ENCODE data around the gene IFNL4. TPM values are rescaled to one million over a fixed set of nuclear protein-coding genes. Genes with fewer than 3 reads are reported as not detected.

The IFNL4 gene
- total RNA-seq, 4 donors from 2014 or later: not detected

DNA sequence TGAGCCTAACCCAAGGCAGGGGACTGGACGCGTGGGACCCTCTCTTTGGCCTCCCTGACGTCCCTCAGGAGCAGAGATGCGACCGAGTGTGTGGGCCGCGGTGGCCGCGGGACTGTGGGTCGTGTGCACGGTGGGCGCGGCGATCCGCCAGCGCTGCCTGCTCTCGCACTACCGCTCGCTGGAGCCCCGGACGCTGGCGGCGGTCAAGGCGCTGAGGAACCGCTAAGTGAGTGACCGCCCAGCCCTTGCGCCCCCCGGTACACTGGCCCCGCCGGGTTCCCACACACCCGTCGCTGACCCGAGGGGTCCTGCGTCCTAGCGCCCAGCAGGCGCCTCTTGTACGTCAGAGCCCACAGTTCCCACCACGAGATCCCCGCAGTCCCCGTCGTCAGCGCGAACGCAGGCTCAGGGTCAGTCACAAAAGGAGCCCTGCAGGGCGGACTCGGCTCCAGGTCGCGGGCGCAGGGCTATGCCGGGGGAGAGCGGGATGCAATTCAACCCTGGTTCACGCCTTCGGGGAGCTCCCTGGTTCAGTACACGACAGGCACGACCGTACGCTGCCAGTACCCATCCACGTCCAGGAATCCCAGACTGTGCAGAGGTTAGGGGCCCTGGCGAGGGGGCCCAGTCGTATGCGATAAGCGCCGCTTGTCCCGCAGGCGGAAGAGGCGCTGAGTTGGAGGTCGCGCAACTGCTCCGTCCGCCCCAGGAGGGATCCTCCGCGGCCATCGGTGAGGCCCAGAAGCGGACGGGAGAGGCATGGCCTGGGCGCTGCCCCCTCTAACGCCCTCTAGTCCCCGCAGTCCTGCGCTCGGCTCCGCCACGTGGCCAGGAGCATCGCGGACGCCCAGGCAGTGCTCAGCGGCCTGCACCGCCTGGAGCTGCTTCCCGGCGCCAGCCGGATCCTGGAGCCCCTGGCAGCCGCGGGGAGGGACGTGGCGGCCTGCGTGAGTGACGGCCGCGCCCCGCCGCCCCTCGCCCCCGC, 15.9 kb upstream of the IFNL4 start:
- H3K27ac ChIP-seq: no peak overlapping the region
- ATAC-seq: no peak
- TF ChIP-seq POLR2A (IDR thresholded peaks at IDR 0.05) (no peak), EP300 (IDR thresholded peaks at IDR 0.05) (no peak), POLR2AphosphoS5 (IDR thresholded peaks at IDR 0.05) (no peak)
- TF ChIP-seq, protein P1, sequence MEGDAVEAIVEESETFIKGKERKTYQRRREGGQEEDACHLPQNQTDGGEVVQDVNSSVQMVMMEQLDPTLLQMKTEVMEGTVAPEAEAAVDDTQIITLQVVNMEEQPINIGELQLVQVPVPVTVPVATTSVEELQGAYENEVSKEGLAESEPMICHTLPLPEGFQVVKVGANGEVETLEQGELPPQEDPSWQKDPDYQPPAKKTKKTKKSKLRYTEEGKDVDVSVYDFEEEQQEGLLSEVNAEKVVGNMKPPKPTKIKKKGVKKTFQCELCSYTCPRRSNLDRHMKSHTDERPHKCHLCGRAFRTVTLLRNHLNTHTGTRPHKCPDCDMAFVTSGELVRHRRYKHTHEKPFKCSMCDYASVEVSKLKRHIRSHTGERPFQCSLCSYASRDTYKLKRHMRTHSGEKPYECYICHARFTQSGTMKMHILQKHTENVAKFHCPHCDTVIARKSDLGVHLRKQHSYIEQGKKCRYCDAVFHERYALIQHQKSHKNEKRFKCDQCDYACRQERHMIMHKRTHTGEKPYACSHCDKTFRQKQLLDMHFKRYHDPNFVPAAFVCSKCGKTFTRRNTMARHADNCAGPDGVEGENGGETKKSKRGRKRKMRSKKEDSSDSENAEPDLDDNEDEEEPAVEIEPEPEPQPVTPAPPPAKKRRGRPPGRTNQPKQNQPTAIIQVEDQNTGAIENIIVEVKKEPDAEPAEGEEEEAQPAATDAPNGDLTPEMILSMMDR (IDR thresholded peaks at IDR 0.05): no peak
- H3K4me3 ChIP-seq: no peak overlapping the region
- H3K27me3 ChIP-seq: peaks cover 83% of the 10 kb centered on the region
- no peaks in the 10 kb centered on the region for H3K36me3 ChIP-seq
- H3K9me3 ChIP-seq: no peaks in the 10 kb centered on the region
- H3K4me1 ChIP-seq: peaks cover 0 to 17% (median 0%) of the 10 kb centered on the region in 3 donors
- WGBS, 2 donors (ENCODE audit: low coverage in 1 of 2): 0% methylated on average over 1 of the region's 102 CpGs; no CpG with 5 or more reads in 1 of the 2 donors

DNA sequence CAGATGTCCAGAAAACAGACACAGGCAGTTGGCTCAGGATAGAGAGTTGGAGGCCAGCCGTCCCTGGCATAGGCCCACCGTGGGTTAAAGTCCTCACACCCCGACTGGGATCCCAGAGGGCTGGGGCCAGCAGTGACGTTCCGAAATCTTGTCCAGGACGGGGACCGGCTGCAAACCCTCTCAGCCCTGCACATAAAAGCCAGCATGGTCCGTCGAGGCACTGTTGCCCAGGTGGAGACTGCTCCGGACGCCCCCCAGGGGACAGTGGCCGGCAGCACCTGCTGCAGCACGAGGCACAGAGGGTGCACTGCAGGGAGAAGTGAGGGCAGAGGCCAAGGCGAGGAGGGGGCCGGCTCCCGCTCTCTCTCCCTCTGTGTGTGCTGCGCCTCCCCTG, 15.3 kb upstream of the IFNL4 start:
- no peak overlapping the region for H3K27ac ChIP-seq
- peaks cover 0 to 17% (median 0%) of the 10 kb centered on the region in 3 donors for H3K4me1 ChIP-seq
- H3K9me3 ChIP-seq: no peaks in the 10 kb centered on the region
- WGBS, 2 donors (ENCODE audit: low coverage in 1 of 2): 9 to 20% methylated on average over 1 to 13 of the region's 17 CpGs
- H3K27me3 ChIP-seq: peaks cover 78% of the 10 kb centered on the region
- no peak overlapping the region for H3K4me3 ChIP-seq
- ATAC-seq: no peak
- no peaks in the 10 kb centered on the region for H3K36me3 ChIP-seq
- TF ChIP-seq POLR2A (IDR thresholded peaks at IDR 0.05): no peak
- TF ChIP-seq, protein P1 (IDR thresholded peaks at IDR 0.05): no peak

DNA sequence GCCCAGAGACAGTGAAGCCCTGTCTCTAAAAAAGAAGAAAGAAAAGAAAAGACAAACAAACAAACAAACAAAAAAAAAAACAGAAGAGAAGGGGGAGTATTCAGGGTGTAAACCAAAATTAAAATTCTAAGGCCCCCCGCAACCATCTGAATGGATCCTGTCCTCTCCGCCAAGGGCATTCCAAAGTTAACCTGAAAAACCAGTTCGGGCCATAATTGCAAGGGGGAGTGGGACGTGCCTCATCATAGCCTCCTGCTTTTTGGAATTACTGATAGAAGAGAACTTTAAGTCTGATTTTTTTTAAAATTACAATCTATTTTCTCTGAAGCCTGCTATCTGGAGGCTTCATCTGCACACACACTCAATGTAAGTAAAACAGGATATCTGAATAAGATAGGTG, 13.8 kb upstream of the IFNL4 start:
- H3K27me3 ChIP-seq: peaks cover 83% of the 10 kb centered on the region
- 79 to 92% methylated on average over 4 of the region's 4 CpGs for WGBS, 2 donors (ENCODE audit: low coverage in 1 of 2)
- no peak for ATAC-seq

DNA sequence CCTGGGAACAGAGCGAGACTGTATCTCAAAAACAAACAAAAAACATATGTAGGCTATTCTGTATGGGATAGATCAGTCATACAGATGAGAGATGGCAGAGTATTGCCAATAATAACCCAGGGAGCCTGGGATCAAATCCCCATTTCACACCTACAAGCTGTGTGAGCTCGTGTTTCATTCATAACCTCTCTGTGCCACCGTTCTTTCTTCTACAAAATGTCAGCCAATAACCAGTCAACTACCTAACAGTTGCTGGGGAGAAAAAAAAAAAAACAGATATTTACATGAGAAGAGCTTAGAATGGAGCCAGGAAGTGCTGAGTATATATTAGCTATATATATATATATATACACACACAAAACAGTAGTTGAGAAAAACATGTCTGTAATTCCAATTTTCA, 13.0 kb upstream of the IFNL4 start:
- H3K4me1 ChIP-seq: peaks cover 0 to 17% (median 0%) of the 10 kb centered on the region in 3 donors

More for the DNA sequence above, 13.8 kb upstream of the IFNL4 start:
- Histone ChIP-seq H3K4me3 (no peak overlapping the region), H3K4me1 (peaks cover 0 to 17% (median 0%) of the 10 kb centered on the region in 3 donors), H3K27ac (no peak overlapping the region), H3K36me3 (no peaks in the 10 kb centered on the region), H3K9me3 (peaks cover 0 to 3% (median 0%) of the 10 kb centered on the region in 3 donors)
- TF ChIP-seq, protein P1 (IDR thresholded peaks at IDR 0.05): no peak
- TF ChIP-seq POLR2A (IDR thresholded peaks at IDR 0.05) (no peak), EP300 (IDR thresholded peaks at IDR 0.05) (no peak), POLR2AphosphoS5 (IDR thresholded peaks at IDR 0.05) (no peak)

DNA sequence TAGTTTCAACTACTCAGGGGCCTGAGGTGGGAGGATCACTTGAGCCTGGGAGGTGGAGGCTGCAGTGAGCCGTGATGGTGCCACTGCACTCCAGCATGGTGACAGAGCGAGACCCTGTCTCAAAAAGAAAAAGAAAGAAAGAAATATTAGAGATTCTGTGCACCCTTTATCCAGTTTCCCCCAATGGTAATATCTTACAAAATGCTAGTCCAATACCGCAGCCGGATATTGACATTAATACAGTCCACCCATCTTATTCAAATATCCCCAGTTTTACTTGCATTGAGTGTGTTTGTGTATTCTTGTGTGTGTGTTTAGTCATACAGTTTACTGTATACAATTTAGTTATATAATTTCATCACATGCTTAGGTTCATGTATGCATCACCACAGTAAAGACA, 8.6 kb upstream of the IFNL4 start:
- no peak overlapping the region for H3K4me3 ChIP-seq
- TF ChIP-seq POLR2A (IDR thresholded peaks at IDR 0.05) (no peak), POLR2AphosphoS5 (IDR thresholded peaks at IDR 0.05) (no peak), EP300 (IDR thresholded peaks at IDR 0.05) (no peak)
- TF ChIP-seq, protein P1 (IDR thresholded peaks at IDR 0.05): no peak
- no peaks in the 10 kb centered on the region for H3K36me3 ChIP-seq
- H3K27me3 ChIP-seq: peaks cover 70% of the 10 kb centered on the region
- peaks cover 0 to 16% (median 0%) of the 10 kb centered on the region in 3 donors for H3K9me3 ChIP-seq
- no peak overlapping the region for H3K27ac ChIP-seq
- no peaks in the 10 kb centered on the region for H3K4me1 ChIP-seq
- 89 to 93% methylated on average over 4 of the region's 4 CpGs for WGBS, 2 donors (ENCODE audit: low coverage in 1 of 2)
- no peak for ATAC-seq

More for the DNA sequence above, 13.0 kb upstream of the IFNL4 start:
- Histone ChIP-seq H3K9me3 (peaks cover 0 to 11% (median 0%) of the 10 kb centered on the region in 3 donors), H3K27me3 (peaks cover 84% of the 10 kb centered on the region), H3K36me3 (no peaks in the 10 kb centered on the region), H3K27ac (no peak overlapping the region), H3K4me3 (no peak overlapping the region)
- TF ChIP-seq POLR2A (IDR thresholded peaks at IDR 0.05): no peak
- 70 to 80% methylated on average over 3 of the region's 3 CpGs for WGBS, 2 donors (ENCODE audit: low coverage in 1 of 2)
- ATAC-seq: no peak
